HuH-7 (cell line): ENCODE data around the gene DTNB.

Source experiments
- DNase-seq: peaks from one replicate; pipeline ENCODE4 v3.0.0; 2011; ENCODE audit warnings: low spot score

The DTNB gene

DNA sequence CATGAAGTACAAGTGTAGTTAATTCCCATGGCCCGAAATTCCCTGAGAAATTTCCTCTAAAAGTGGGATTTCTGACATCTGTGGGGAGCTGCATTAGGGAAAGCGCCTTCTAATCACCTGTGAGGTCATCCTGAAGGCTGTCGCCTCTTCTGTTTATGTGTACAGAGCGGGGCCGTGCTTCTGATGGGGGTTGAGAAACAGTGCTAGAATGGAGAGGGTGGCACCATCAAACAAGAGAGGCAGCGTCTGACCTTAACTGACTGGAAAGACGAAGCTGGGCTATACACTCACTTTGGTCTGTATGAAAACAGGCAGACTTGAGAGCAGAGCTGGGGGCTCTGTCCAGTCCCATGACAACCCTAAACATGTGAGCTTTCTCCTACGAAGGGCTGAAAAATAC is 287.5 kb downstream of the DTNB start:
- DNase-seq: no peak

DNA sequence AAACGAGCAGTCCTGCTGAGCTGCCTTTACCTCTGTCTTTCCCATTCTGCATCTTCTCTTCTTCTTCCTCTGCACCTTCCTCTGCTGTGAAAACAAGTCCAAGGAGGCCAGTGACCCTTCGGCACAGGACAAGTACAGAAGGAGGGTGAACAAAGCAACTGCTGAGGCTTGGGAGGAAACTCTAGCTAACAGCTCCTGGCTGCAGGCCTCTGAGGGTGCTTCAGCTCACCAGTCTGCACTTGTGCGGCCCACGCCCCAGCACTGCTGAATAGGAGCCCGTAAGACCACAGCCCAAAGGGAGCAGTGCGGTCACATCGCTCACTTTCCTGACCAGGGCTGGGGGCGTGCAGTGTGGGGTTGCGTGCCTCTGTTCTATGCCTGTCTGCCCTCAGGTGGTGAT is 289.6 kb downstream of the DTNB start:
- DNase-seq: no peak

DNA sequence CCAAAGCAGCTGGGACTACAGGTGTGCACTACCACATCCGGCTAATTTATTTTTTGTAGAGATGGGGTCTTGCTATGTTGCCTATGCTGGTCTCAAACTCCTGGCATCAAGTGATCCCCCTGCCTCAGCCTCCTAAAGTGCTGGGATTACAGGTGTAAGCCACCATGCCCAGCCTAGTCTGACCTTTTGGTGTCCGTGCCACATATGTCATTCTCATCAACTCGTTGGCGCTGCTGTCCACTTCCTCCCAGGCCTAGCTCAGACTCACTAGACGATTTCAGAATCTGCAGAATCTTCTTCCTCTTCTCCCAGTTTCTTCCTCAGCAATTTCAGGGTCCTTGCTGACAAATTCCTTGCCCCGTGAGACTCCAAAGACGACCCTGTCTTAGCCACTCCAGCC is 291.9 kb downstream of the DTNB start:
- no peak for DNase-seq

DNA sequence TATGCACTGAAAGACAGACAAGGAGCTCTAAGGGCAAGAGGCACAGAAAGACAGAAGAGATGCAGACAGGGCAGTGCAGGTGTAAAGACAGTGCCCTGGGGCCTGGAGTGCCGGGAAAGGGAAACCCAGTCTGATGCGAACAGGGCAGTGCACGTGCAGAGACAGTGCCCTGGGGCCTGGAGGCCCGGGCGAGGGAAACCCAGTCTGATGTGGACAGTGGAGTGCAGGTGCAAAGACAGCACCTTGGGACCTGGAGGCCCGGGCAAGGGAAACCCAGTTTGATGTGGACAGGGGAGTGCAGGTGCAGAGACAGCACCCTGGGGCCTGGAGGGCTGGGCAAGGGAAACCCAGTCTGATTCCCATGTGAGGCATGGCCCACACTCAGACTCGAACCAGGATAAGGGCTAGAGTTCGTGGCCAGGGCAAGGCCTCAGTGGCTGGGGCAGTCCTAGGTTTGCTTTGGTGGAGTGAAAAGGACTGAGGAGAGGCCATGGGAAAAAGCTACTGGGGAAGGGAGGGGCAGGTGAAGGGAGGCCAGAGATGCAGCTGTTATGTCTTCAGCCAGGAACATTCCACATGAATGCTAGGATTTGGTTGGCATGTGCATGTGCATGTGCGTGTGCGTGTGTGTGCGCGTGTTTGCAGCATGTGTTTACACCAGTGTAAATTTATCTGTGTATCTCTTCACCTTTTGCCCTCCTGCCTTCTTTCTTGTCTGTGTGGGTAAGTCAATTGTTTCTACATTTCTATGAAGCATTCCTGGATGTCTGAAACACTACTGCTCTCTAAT is 292.6 kb downstream of the DTNB start:
- DNase-seq: no peak

DNA sequence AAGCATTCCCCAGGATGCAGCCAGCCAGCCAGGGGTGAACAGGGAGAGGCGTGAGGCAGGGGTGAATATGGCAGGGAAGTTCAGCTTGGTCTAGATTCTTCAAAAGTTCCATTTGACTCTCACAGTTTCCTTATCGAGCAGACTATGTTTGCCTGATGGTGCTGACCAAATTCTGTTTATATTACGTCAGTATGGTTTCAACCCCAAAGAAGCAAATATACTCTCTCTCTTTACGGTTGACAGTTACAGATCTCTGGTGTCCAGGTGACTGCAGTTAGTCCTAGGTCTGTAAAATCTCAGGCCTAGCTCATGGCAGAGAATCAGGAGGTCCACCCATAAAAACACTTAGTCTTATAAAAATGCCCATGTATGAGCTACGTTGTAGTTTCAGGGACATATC is 293.4 kb downstream of the DTNB start:
- DNase-seq: no peak

GRCh38 chr2:25379535-25379934 is 293.8 kb downstream of the DTNB start:
- DNase-seq: no peak

DNA sequence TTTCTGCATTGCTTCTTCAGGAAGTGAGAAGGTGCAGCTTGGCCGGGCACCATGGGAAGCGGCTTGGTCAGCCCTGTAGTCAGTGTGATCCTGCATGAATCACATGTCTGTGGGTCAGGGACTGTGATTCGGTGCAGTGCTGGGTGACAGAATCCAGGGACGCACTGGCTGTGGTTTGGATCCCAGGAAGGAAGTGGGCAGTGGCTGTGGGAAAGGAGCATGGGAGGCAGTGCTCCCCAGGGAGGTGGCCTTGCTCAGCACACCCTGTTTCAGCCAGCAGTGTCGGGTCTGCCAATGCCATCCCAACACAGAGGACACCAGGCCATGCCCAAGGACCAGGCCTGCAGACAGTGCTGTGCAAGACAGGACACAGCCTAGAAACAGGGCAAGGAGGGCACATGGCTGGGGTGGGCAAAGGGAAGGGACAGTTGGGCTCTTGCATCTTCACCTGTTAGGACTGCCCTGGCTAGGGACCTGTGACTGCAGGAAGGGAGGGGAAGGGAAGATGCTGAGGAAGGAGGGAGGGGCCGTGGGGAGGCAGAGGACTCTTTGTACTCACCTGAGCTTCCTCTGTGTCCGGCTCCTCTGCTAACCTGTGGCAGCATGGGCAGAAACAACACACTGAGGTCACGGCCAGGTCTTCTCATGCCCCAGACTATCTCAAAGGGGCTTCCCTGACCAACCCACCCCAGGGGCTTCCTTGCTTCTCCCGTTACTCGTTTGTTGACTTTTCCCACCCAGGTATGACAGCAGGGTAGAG is 294.5 kb downstream of the DTNB start:
- no peak for DNase-seq

GRCh38 chr2:25377822-25378421 is 295.5 kb downstream of the DTNB start:
- DNase-seq: no peak

GRCh38 chr2:25376750-25377621 is 296.4 kb downstream of the DTNB start:
- peak; percentile 87 for DNase-seq

GRCh38 chr2:25375989-25376545 is 297.3 kb downstream of the DTNB start:
- no peak for DNase-seq

- no peak for DNase-seq
Observed at GRCh38 chr2:25375371-25375988, 297.9 kb downstream of the DTNB start.

DNA sequence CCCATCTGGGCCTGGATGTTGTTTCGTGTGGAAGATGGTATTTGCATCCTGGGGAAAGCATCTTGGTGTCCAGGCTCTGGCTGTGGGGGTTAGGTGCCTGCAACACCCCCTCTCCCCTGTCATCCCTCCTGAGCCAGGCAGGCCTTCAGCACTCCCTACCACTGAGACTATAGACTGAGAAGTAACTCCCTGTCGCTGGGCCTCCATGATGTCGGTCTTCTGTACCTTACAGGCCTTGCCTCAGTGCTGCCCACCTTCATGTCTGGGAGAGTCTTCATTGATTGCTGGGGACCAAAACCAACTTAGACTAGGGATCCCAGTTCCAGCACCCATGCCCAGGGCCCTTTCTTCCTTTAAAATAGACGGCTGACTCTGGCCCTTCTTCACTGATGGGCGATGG is 298.6 kb downstream of the DTNB start:
- no peak for DNase-seq

GRCh38 chr2:25374411-25374810 is 299.0 kb downstream of the DTNB start:
- DNase-seq: no peak

- no peak for DNase-seq
Observed at GRCh38 chr2:25373269-25373981, 300.0 kb downstream of the DTNB start.

- no peak for DNase-seq
Observed at GRCh38 chr2:25372405-25373268, 300.7 kb downstream of the DTNB start.

- DNase-seq: no peak
Observed at GRCh38 chr2:25371253-25372241, 301.8 kb downstream of the DTNB start.

- no peak for DNase-seq
Observed at GRCh38 chr2:25369876-25370275, 303.5 kb downstream of the DTNB start.

GRCh38 chr2:25369439-25369838 is 303.9 kb downstream of the DTNB start:
- DNase-seq: no peak
